NK-92 treated with Interleukin-12 subunit alpha and Interleukin-12 subunit beta, amount 100 ng/mL, for 24 hours (cell line): ENCODE data around the gene XAF1.
A peak's percentile ranks its signal among the peaks of the same experiment; 100 is the strongest.
"Not testable (repeated sequence)": the region's sequence is repeated elsewhere in the genome, so short reads cannot be mapped to it uniquely, and the experiment has no call there.

Experiments
- DNase-seq: peaks from one replicate; lab custom pipeline; 2025; lab: John Stamatoyannopoulos, UW

Gene XAF1

GRCh38 chr17:6755731-6756184 is at the start of gene XAF1:
Gene XAF1, plus strand, starts transcription at chr17:6756046. Its CDS starts 33 bp downstream, at chr17:6756079.
- peak; percentile 5 for DNase-seq

- DNase-seq = no peak
Observed at GRCh38 chr17:6706499-6706898, 49.3 kb upstream of the XAF1 start.

GRCh38 chr17:6706996-6707395 is 48.9 kb upstream of the XAF1 start:
- DNase-seq = no peak

GRCh38 chr17:6708357-6708961 is 47.4 kb upstream of the XAF1 start:
- no peak for DNase-seq

- DNase-seq = no peak
Observed at GRCh38 chr17:6710317-6710716, 45.5 kb upstream of the XAF1 start.

GRCh38 chr17:6711081-6711674 is 44.7 kb upstream of the XAF1 start:
- no peak for DNase-seq

GRCh38 chr17:6711681-6712057 is 44.2 kb upstream of the XAF1 start:
- DNase-seq = no peak

- no peak for DNase-seq
Observed at GRCh38 chr17:6712058-6712853, 43.6 kb upstream of the XAF1 start.

GRCh38 chr17:6712854-6713129 is 43.1 kb upstream of the XAF1 start:
- DNase-seq = no peak

GRCh38 chr17:6713130-6713917 is 42.5 kb upstream of the XAF1 start, which contains the start of gene SLC13A5:
Gene SLC13A5, minus strand, starts transcription at chr17:6713369. Its CDS starts 36 bp downstream, at chr17:6713333.
- DNase-seq = no peak

GRCh38 chr17:6713918-6714271 is 42.0 kb upstream of the XAF1 start:
- DNase-seq = no peak

- DNase-seq = no peak
Observed at GRCh38 chr17:6714315-6714874, 41.5 kb upstream of the XAF1 start.

- DNase-seq = no peak
Observed at GRCh38 chr17:6716736-6717135, 39.1 kb upstream of the XAF1 start.

GRCh38 chr17:6721744-6722143 is 34.1 kb upstream of the XAF1 start:
- DNase-seq = no peak

GRCh38 chr17:6724009-6724408 is 31.8 kb upstream of the XAF1 start:
- DNase-seq = no peak

GRCh38 chr17:6729531-6729930 is 26.3 kb upstream of the XAF1 start:
- DNase-seq = no peak

- DNase-seq = not testable (repeated sequence)
Observed at GRCh38 chr17:6746665-6747064, 9.2 kb upstream of the XAF1 start.

- DNase-seq = no peak
Observed at GRCh38 chr17:6748617-6749016, 7.2 kb upstream of the XAF1 start.

GRCh38 chr17:6749519-6749918 is 6.3 kb upstream of the XAF1 start:
- no peak for DNase-seq

GRCh38 chr17:6752068-6752909 is 3.6 kb upstream of the XAF1 start:
- DNase-seq = no peak

GRCh38 chr17:6753006-6753445 is 2.8 kb upstream of the XAF1 start:
- no peak for DNase-seq
